Lower lobe of right lung (tissue), 2 donors: ENCODE results near the gene DCDC1. TPM values are rescaled to one million over a fixed set of nuclear protein-coding genes. Genes with fewer than 3 reads are reported as not detected.

Experiments
- ATAC-seq, 2 donors: fragments of 200-7000 bp; cut with Tn5 transposase; one replicate each; pipeline ENCODE4 v1.9.1; 2020 to 2022; ENCODE audit warnings: mild to moderate bottlenecking in 2 of 2, moderate library complexity in 2 of 2
- DNase-seq: peaks from one replicate; pipeline ENCODE4 v3.0.0-alpha.2; 2020
- H3K27ac ChIP-seq: fragments of 200-600 bp; one replicate; pipeline ENCODE4 v1.8.0; 2022
- H3K27me3 ChIP-seq: fragments of 200-600 bp; one replicate; pipeline ENCODE4 v1.8.0; 2022; ENCODE audit warnings: low read depth
- H3K36me3 ChIP-seq: fragments of 200-600 bp; one replicate; pipeline ENCODE4 v1.8.0; 2022; ENCODE audit warnings: mild to moderate bottlenecking
- H3K4me1 ChIP-seq: fragments of 200-600 bp; one replicate; pipeline ENCODE4 v1.8.0; 2022
- H3K4me3 ChIP-seq: fragments of 200-600 bp; one replicate; pipeline ENCODE4 v1.8.0; 2022; ENCODE audit warnings: mild to moderate bottlenecking
- H3K9me3 ChIP-seq: fragments of 200-600 bp; one replicate; pipeline ENCODE4 v1.8.0; 2022
- CTCF ChIP-seq: fragments of 200-600 bp; IDR thresholded peaks from one replicate; pipeline ENCODE4 v1.8.0; 2022; ENCODE audit warnings: antibody characterized with exemption, mild to moderate bottlenecking
- intact Hi-C: fragments of 100-400 bp; cut with DNase I; formaldehyde crosslinking; loops from one replicate; pipeline ENCODE4 v1.11.0; 2022
- total RNA-seq: library from RNA; stranded (reverse); fragmentation: NEBNext Ultra II Directional; extraction: Animal tissue kit (Norgen Biotek cat#: 25700); gene quantifications from one replicate; pipeline ENCODE4 v1.2.1, GENCODE V29; 2021
- donor health status: DM: no; HTN: yes; CAD: no; lungs with severe emphysema.

The DCDC1 gene
- total RNA-seq, 1 donor from 2014 or later = 4.1 TPM

DNA sequence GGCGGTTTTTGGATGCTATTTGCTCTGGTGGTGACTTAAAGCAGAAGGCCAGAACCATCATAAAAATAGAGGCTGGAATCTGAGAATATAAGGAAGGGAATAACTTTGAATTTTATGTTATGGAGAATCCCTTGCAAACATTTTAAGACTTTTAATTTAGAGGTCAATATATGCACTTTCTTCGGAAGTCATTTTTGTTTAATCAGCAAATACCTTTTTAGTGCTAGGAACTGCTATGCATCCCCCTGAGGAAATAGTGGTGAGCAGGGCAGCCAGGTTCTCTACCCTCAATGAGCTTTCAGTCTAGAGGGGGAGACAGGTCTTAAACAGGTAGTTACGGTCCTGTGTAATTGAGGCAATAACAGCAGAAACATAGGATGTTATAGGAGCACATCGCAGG, 516.9 kb downstream of the DCDC1 start:
- ATAC-seq (no peak), DNase-seq (no peak)
- Histone ChIP-seq H3K4me1 (no peaks in the 10 kb centered on the region), H3K36me3 (no peaks in the 10 kb centered on the region), H3K27ac (no peak overlapping the region), H3K4me3 (no peak overlapping the region), H3K9me3 (no peaks in the 10 kb centered on the region), H3K27me3 (no peaks in the 10 kb centered on the region)
- TF ChIP-seq CTCF = no peak
- intact Hi-C loops = no loop called here

- ATAC-seq (no peak), DNase-seq (no peak)
- intact Hi-C loops = no loop called here
- no peaks in the 10 kb centered on the region for H3K36me3 ChIP-seq
- no peaks in the 10 kb centered on the region for H3K27me3 ChIP-seq
- no peaks in the 10 kb centered on the region for H3K4me1 ChIP-seq
- no peak overlapping the region for H3K4me3 ChIP-seq
- peaks cover under 1% of the 10 kb centered on the region for H3K9me3 ChIP-seq
- H3K27ac ChIP-seq = no peak overlapping the region
- no peak for TF ChIP-seq CTCF
These were observed 517.4 kb downstream of the DCDC1 start for GRCh38 chr11:30852091-30852490.

GRCh38 chr11:30837252-30837651, 532.3 kb downstream of the DCDC1 start:
- Histone ChIP-seq H3K36me3 (no peaks in the 10 kb centered on the region), H3K27ac (no peak overlapping the region), H3K9me3 (peaks cover 7% of the 10 kb centered on the region), H3K4me1 (no peaks in the 10 kb centered on the region), H3K4me3 (no peak overlapping the region), H3K27me3 (no peaks in the 10 kb centered on the region)
- no peak for TF ChIP-seq CTCF
- intact Hi-C loops = no loop called here
- ATAC-seq (no peak), DNase-seq (no peak)

GRCh38 chr11:30832831-30833230, 536.7 kb downstream of the DCDC1 start:
- Histone ChIP-seq H3K36me3 (no peaks in the 10 kb centered on the region), H3K4me1 (no peaks in the 10 kb centered on the region), H3K27me3 (no peaks in the 10 kb centered on the region), H3K4me3 (no peak overlapping the region), H3K9me3 (peaks cover 7% of the 10 kb centered on the region), H3K27ac (no peak overlapping the region)
- DNase-seq = no peak
- TF ChIP-seq CTCF = no peak
- intact Hi-C loops = no loop called here
- no peak for ATAC-seq

DNA sequence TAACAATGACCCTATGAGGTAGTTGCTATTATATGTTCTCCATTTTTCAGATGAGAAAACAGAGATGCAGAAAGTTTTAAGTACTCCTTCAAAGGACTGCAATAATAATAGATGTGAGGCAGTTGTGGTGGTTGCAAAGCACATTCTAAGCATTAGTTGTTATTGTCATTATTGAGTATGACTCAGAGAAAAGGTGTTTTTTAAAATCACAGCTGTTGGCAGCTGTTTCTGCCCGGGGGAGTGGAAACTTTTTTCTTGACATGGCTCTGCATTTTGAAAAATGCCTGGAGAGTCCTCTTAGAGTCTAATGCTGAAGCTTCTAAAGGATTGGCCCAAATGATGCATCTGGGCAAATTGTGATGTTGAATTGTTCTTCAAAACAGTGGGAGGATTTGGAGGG, 538.9 kb downstream of the DCDC1 start:
- Histone ChIP-seq H3K9me3 (peaks cover 4% of the 10 kb centered on the region), H3K27me3 (no peaks in the 10 kb centered on the region), H3K36me3 (no peaks in the 10 kb centered on the region), H3K27ac (no peak overlapping the region), H3K4me3 (no peak overlapping the region), H3K4me1 (no peaks in the 10 kb centered on the region)
- intact Hi-C loops = no loop called here
- ATAC-seq (no peak), DNase-seq (no peak)
- no peak for TF ChIP-seq CTCF

DNA sequence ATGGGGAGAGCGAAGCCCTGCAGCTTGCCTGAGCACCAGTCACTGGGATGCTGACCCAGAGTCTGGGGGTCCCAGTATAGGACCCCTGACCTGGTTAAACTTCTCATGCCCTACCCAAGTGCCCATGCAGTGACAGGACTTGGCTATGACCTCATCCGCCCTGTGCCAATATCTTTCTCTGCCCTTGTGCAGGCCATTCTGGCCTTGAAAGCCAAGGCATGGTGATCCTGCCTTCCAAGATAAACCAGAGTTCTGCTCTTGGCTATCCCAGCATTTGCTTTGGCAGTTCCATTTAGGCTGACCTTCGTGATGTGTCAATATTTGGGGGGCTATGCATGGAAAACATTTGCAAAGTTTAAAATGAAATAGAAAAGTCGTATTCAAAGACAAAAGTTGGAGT, 542.6 kb downstream of the DCDC1 start:
- no peak for ATAC-seq
- no peak for TF ChIP-seq CTCF
- H3K9me3 ChIP-seq = no peaks in the 10 kb centered on the region

More for the DNA sequence above, 542.6 kb downstream of the DCDC1 start:
- Histone ChIP-seq H3K27me3 (no peaks in the 10 kb centered on the region), H3K4me1 (no peaks in the 10 kb centered on the region), H3K27ac (no peak overlapping the region), H3K36me3 (no peaks in the 10 kb centered on the region), H3K4me3 (no peak overlapping the region)
- no peak for DNase-seq
- intact Hi-C loops = no loop called here
